Measurements from ENCODE around the gene TRIOBP.

The TRIOBP gene

GRCh38 chr22:37726241-37726887 is 29.5 kb downstream of the TRIOBP start:
- no peak for TF ChIP-seq CTCF (IDR thresholded peaks at IDR 0.05; ENCODE audit: borderline replicate concordance, insufficient read depth, low read depth, low read length)
- H3K4me3 ChIP-seq (ENCODE audit: low read depth, low read length) = no peak overlapping the region

DNA sequence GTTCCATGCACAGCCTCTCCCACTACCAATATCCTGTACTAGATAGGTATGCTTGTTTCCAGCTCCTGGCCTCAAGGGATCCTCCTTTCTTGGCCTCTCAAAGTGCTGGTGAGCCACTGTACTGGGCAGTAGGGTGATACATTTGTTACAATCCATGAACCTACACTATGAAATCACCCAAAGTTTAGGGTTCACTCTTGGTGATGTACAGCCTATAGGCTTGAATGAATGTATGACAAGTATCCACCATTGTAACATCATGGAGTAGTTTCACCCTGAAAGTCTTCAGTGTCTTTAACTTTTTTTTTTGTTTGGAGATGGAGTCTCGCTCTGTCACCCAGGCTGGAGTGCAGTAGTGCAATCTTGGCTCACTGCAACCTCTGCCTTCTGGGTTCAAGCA is 31.8 kb downstream of the TRIOBP start:
- no peak overlapping the region for H3K4me3 ChIP-seq (ENCODE audit: low read depth, low read length)
- TF ChIP-seq CTCF (IDR thresholded peaks at IDR 0.05; ENCODE audit: borderline replicate concordance, insufficient read depth, low read depth, low read length) = no peak

- no peak for TF ChIP-seq CTCF (IDR thresholded peaks at IDR 0.05; ENCODE audit: borderline replicate concordance, insufficient read depth, low read depth, low read length)
- H3K4me3 ChIP-seq (ENCODE audit: low read depth, low read length) = no peak overlapping the region
Measured at GRCh38 chr22:37731804-37732471, 35.1 kb downstream of the TRIOBP start.

GRCh38 chr22:37732699-37733607 is 36.1 kb downstream of the TRIOBP start:
- no peak overlapping the region for H3K4me3 ChIP-seq (ENCODE audit: low read depth, low read length)
- TF ChIP-seq CTCF (IDR thresholded peaks at IDR 0.05; ENCODE audit: borderline replicate concordance, insufficient read depth, low read depth, low read length) = no peak

GRCh38 chr22:37733625-37734401 is 37.0 kb downstream of the TRIOBP start:
- TF ChIP-seq CTCF (IDR thresholded peaks at IDR 0.05; ENCODE audit: borderline replicate concordance, insufficient read depth, low read depth, low read length) = no peak
- H3K4me3 ChIP-seq (ENCODE audit: low read depth, low read length) = no peak overlapping the region

DNA sequence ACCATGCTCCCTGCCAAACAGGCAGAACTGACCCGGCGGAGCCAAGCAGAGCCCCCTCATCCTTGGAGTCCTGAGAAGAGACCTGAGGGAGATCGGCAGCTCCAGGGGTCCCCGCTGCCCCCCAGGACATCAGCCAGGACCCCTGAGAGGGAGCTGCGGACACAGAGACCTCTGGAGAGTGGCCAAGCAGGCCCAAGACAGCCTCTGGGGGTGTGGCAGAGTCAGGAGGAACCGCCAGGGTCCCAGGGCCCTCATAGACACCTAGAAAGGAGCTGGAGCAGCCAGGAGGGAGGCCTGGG is 37.5 kb downstream of the TRIOBP start:
- no peak overlapping the region for H3K4me3 ChIP-seq (ENCODE audit: low read depth, low read length)
- TF ChIP-seq CTCF (IDR thresholded peaks at IDR 0.05; ENCODE audit: borderline replicate concordance, insufficient read depth, low read depth, low read length) = no peak

Measured in GM12875 (cell line).